Karpas-422 (cell line): ENCODE data around the gene NLK. TPM values are rescaled to one million over a fixed set of nuclear protein-coding genes. Genes with fewer than 3 reads are reported as not detected.
"Not testable (repeated sequence)": the region's sequence is repeated elsewhere in the genome, so short reads cannot be mapped to it uniquely, and the experiment has no call there.

Source experiments
- DNase-seq: peaks from one replicate; pipeline ENCODE4 v3.0.0-alpha.2; 2015
- H2AFZ ChIP-seq: fragments of 200-600 bp; sonication (generic); 2 replicates; pipeline ENCODE4 v1.6.1; 2014; ENCODE audit warnings: antibody characterized with exemption, low read length, mixed read lengths
- H3K27ac ChIP-seq: fragments of 200-600 bp; sonication (generic); 2 replicates; pipeline ENCODE4 v1.5.1; 2014; ENCODE audit warnings: mild to moderate bottlenecking, low read length, moderate library complexity
- H3K27me3 ChIP-seq: fragments of 200-600 bp; sonication (generic); 2 replicates; pipeline ENCODE4 v1.6.1; 2014; ENCODE audit warnings: low read length, mixed read lengths
- H3K36me3 ChIP-seq: fragments of 200-600 bp; sonication (generic); 2 replicates; pipeline ENCODE4 v1.6.1; 2014; ENCODE audit warnings: low read length, mixed read lengths; ENCODE audit not compliant: insufficient read depth
- H3K4me1 ChIP-seq: fragments of 200-600 bp; sonication (generic); 2 replicates; pipeline ENCODE4 v1.6.1; 2014; ENCODE audit warnings: mild to moderate bottlenecking, low read length, mixed read lengths
- H3K4me2 ChIP-seq: fragments of 200-600 bp; sonication (generic); 2 replicates; pipeline ENCODE4 v1.6.1; 2014; ENCODE audit warnings: low read length, low read depth, mild to moderate bottlenecking; ENCODE audit not compliant: poor library complexity, severe bottlenecking
- H3K4me3 ChIP-seq: fragments of 200-600 bp; sonication (generic); 2 replicates; pipeline ENCODE4 v1.5.1; 2014; ENCODE audit warnings: mild to moderate bottlenecking, antibody characterized with exemption, low read length, mixed read lengths
- H3K79me2 ChIP-seq: fragments of 200-600 bp; sonication (generic); 2 replicates; pipeline ENCODE4 v1.6.1; 2014; ENCODE audit warnings: mild to moderate bottlenecking, low read length, mixed read lengths
- H3K9ac ChIP-seq: fragments of 200-600 bp; sonication (generic); 2 replicates; pipeline ENCODE4 v1.6.0; 2014; ENCODE audit warnings: low read length
- H3K9me2 ChIP-seq: fragments of 200-600 bp; sonication (generic), shearing (Covaris generic); replicated peaks from 2 replicates; pipeline ENCODE4 v1.6.0; 2014; ENCODE audit warnings: mild to moderate bottlenecking, low read length, moderate library complexity; ENCODE audit not compliant: insufficient read depth
- H3K9me3 ChIP-seq: fragments of 300-700, 200-600 bp; sonication (generic); 2 replicates; pipeline ENCODE4 v1.6.1; 2014; ENCODE audit warnings: low read length, mixed read lengths
- H4K20me1 ChIP-seq: fragments of 200-600 bp; sonication (generic); 2 replicates; pipeline ENCODE4 v1.6.1; 2014; ENCODE audit warnings: mild to moderate bottlenecking, antibody characterized with exemption, low read length, low read depth; ENCODE audit not compliant: insufficient read depth
- total RNA-seq: library from RNA; depleted of rRNA; stranded (reverse); fragments of >200 nt; shearing (Covaris generic); gene quantifications from 2 replicates; pipeline ENCODE4 v1.2.3, GENCODE V29; 2014; ENCODE audit warnings: low replicate concordance

Gene NLK
- total RNA-seq, 1 experiment from 2014 or later: 60.0 TPM

- no peak overlapping the region for H3K9ac ChIP-seq
- no peak overlapping the region for H3K4me2 ChIP-seq
- no peak for DNase-seq
- H4K20me1 ChIP-seq: no peaks in the 10 kb centered on the region
- no peaks in the 10 kb centered on the region for H3K79me2 ChIP-seq
- H3K9me2 ChIP-seq: no peaks in the 10 kb centered on the region
- no peak overlapping the region for H2AFZ ChIP-seq
- peaks cover 3% of the 10 kb centered on the region; the same call in 1 of the 2 replicates for H3K4me1 ChIP-seq
- no peaks in the 10 kb centered on the region for H3K27me3 ChIP-seq
- H3K4me3 ChIP-seq: no peak overlapping the region
- no peaks in the 10 kb centered on the region for H3K36me3 ChIP-seq
- H3K27ac ChIP-seq: no peak overlapping the region
- no peaks in the 10 kb centered on the region for H3K9me3 ChIP-seq
Observed at GRCh38 chr17:28030386-28030785, 12.1 kb upstream of the NLK start.

GRCh38 chr17:28031174-28031573 is 11.3 kb upstream of the NLK start:
- Histone ChIP-seq H2AFZ (no peak overlapping the region), H3K27ac (no peak overlapping the region), H3K9me3 (no peaks in the 10 kb centered on the region), H3K4me1 (peaks cover 3% of the 10 kb centered on the region; the same call in 1 of the 2 replicates), H3K79me2 (no peaks in the 10 kb centered on the region), H3K4me2 (no peak overlapping the region), H4K20me1 (no peaks in the 10 kb centered on the region), H3K4me3 (no peak overlapping the region), H3K9ac (no peak overlapping the region), H3K27me3 (no peaks in the 10 kb centered on the region), H3K9me2 (no peaks in the 10 kb centered on the region), H3K36me3 (no peaks in the 10 kb centered on the region)
- no peak for DNase-seq

- Histone ChIP-seq H3K27me3 (no peaks in the 10 kb centered on the region), H3K4me3 (no peak overlapping the region), H3K79me2 (no peaks in the 10 kb centered on the region), H3K36me3 (no peaks in the 10 kb centered on the region), H3K4me1 (peaks cover 3% of the 10 kb centered on the region; the same call in 1 of the 2 replicates), H3K4me2 (no peak overlapping the region), H3K9ac (no peak overlapping the region), H3K27ac (no peak overlapping the region), H3K9me2 (no peaks in the 10 kb centered on the region), H2AFZ (no peak overlapping the region), H4K20me1 (no peaks in the 10 kb centered on the region), H3K9me3 (no peaks in the 10 kb centered on the region)
- peak; percentile 22 for DNase-seq
Observed at GRCh38 chr17:28033972-28034714, 8.3 kb upstream of the NLK start.

GRCh38 chr17:28035452-28035851 is 7.0 kb upstream of the NLK start:
- not testable (repeated sequence) for H3K36me3 ChIP-seq, H3K79me2 ChIP-seq, H3K4me2 ChIP-seq, H2AFZ ChIP-seq, H3K27ac ChIP-seq, DNase-seq, H4K20me1 ChIP-seq, H3K27me3 ChIP-seq, H3K9ac ChIP-seq, H3K4me3 ChIP-seq, H3K9me3 ChIP-seq, H3K4me1 ChIP-seq, H3K9me2 ChIP-seq

GRCh38 chr17:28035884-28036283 is 6.6 kb upstream of the NLK start:
- H3K9ac ChIP-seq, H3K27ac ChIP-seq, H3K9me2 ChIP-seq, H3K4me3 ChIP-seq, H2AFZ ChIP-seq, H3K4me2 ChIP-seq, DNase-seq, H3K36me3 ChIP-seq, H3K27me3 ChIP-seq, H3K79me2 ChIP-seq, H3K9me3 ChIP-seq, H3K4me1 ChIP-seq, H4K20me1 ChIP-seq: not testable (repeated sequence)

GRCh38 chr17:28038802-28039201 is 3.7 kb upstream of the NLK start:
- Histone ChIP-seq H3K27me3 (no peaks in the 10 kb centered on the region), H4K20me1 (no peaks in the 10 kb centered on the region), H3K27ac (no peak overlapping the region), H3K9me3 (no peaks in the 10 kb centered on the region), H3K79me2 (peaks cover 18% of the 10 kb centered on the region), H3K4me1 (peaks cover 19% of the 10 kb centered on the region), H3K4me2 (no peak overlapping the region), H3K9me2 (no peaks in the 10 kb centered on the region), H3K4me3 (no peak overlapping the region), H3K9ac (no peak overlapping the region), H3K36me3 (no peaks in the 10 kb centered on the region), H2AFZ (no peak overlapping the region)
- DNase-seq: no peak

GRCh38 chr17:28039251-28039650 is 3.2 kb upstream of the NLK start:
- DNase-seq: no peak
- no peaks in the 10 kb centered on the region for H3K9me3 ChIP-seq
- H3K36me3 ChIP-seq: peaks cover 2% of the 10 kb centered on the region
- H3K4me2 ChIP-seq: no peak overlapping the region
- peaks cover 22% of the 10 kb centered on the region for H3K79me2 ChIP-seq
- H3K9ac ChIP-seq: no peak overlapping the region
- no peak overlapping the region for H2AFZ ChIP-seq
- no peaks in the 10 kb centered on the region for H4K20me1 ChIP-seq
- no peak overlapping the region for H3K4me3 ChIP-seq
- no peaks in the 10 kb centered on the region for H3K27me3 ChIP-seq
- peaks cover 23% of the 10 kb centered on the region for H3K4me1 ChIP-seq
- no peaks in the 10 kb centered on the region for H3K9me2 ChIP-seq
- H3K27ac ChIP-seq: no peak overlapping the region

GRCh38 chr17:28040406-28040805 is 2.1 kb upstream of the NLK start:
- H3K36me3 ChIP-seq: peaks cover 11% of the 10 kb centered on the region
- H3K9ac ChIP-seq: no peak overlapping the region
- H2AFZ ChIP-seq: 0 out of 2 replicates have a peak overlapping the region, but pooled peaks have one; percentile 68
- H3K9me2 ChIP-seq: no peaks in the 10 kb centered on the region
- DNase-seq: no peak
- H3K27me3 ChIP-seq: no peaks in the 10 kb centered on the region
- no peak overlapping the region for H3K4me2 ChIP-seq
- no peak overlapping the region for H3K27ac ChIP-seq
- H3K4me3 ChIP-seq: peak overlapping the region; percentile 34; the same call in 1 of the 2 replicates
- peaks cover 35% of the 10 kb centered on the region for H3K4me1 ChIP-seq
- peaks cover 5% of the 10 kb centered on the region; the same call in 1 of the 2 replicates for H4K20me1 ChIP-seq
- no peaks in the 10 kb centered on the region for H3K9me3 ChIP-seq
- H3K79me2 ChIP-seq: peaks cover 34% of the 10 kb centered on the region
